Activated CD4-positive, alpha-beta T cell treated with anti-CD3 and anti-CD28 coated beads for 36 hours (primary cell): ENCODE results near the gene CD180. TPM values are rescaled to one million over a fixed set of nuclear protein-coding genes. Genes with fewer than 3 reads are reported as not detected.

Experiments
- ATAC-seq: fragments of 200-7000 bp; cut with Tn5 transposase; one replicate; pipeline ENCODE4 v1.10.0; 2021; ENCODE audit warnings: mild to moderate bottlenecking, moderate library complexity
- CTCF ChIA-PET: fragments of 350-600 bp; sonication (Branson Sonifier 250); formaldehyde crosslinking; loops from one replicate; lab custom pipeline; 2021; ENCODE audit warnings: antibody characterized with exemption; lab: Charles Lee
- POLR2A ChIA-PET: fragments of 350-600 bp; sonication (Branson Sonifier 250); formaldehyde crosslinking; loops from one replicate; lab custom pipeline; 2021; ENCODE audit warnings: antibody characterized with exemption, inconsistent platforms; lab: Charles Lee
- DNase-seq: peaks from one replicate; pipeline ENCODE4 v3.0.0-alpha.2; 2020
- H3K27ac Mint-ChIP-seq: one replicate; pipeline ENCODE4 v1.8.0; 2021; ENCODE audit warnings: mixed read lengths
- H3K27me3 Mint-ChIP-seq: one replicate; pipeline ENCODE4 v1.8.0; 2021; ENCODE audit warnings: mixed read lengths
- H3K36me3 Mint-ChIP-seq: one replicate; pipeline ENCODE4 v1.8.0; 2021; ENCODE audit warnings: low read depth, mixed read lengths
- H3K4me1 Mint-ChIP-seq: one replicate; pipeline ENCODE4 v1.8.0; 2021; ENCODE audit warnings: mixed read lengths
- H3K4me3 Mint-ChIP-seq: one replicate; pipeline ENCODE4 v1.8.0; 2021; ENCODE audit warnings: mild to moderate bottlenecking, moderate library complexity, mixed read lengths
- H3K9me3 Mint-ChIP-seq: one replicate; pipeline ENCODE4 v1.8.0; 2021; ENCODE audit warnings: low read depth, mixed read lengths
- intact Hi-C, 2 experiments: fragments of 100-400 bp; cut with DNase I in 1 of 2; cut with micrococcal nuclease in 1 of 2; formaldehyde crosslinking; loops; one replicate each; pipeline versions ENCODE4 v1.14.2 to v1.15.1; 2022 to 2024; cut with DNase I, micrococcal nuclease
- total RNA-seq, 2 experiments: library from RNA; stranded (reverse); gene quantifications; one replicate each; pipeline ENCODE4 v1.2.3, GENCODE V29; 2021

CD180 gene
- total RNA-seq, 2 experiments from 2014 or later = 0.12 TPM; not detected in 1

DNA sequence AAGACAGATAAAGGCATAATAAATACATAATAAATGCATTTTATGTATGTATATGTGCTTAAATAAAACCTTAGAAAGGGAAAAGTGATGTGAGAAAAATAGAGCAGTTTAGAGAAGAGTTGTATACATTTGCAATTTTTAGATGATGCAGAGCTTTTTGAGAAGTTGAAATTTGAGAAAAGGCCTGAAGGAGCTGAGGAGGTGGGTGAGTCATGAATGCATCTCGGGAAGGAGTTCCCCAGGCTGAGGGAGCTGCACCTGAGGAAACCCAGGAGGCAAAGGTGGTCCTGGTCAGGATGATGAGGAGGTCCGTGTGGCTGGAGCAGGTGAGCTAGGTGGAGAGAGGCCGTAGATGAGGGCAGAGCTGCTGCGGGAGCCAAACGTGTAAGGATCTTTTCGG lies 17.4 kb upstream of the CD180 start:
- peak overlapping the region; percentile 35 for H3K27ac Mint-ChIP-seq
- H3K4me3 Mint-ChIP-seq = no peak overlapping the region
- no peaks in the 10 kb centered on the region for H3K9me3 Mint-ChIP-seq
- intact Hi-C loops = no loop called here
- peaks cover 52% of the 10 kb centered on the region for H3K4me1 Mint-ChIP-seq
- ATAC-seq (no peak), DNase-seq (no peak)
- H3K27me3 Mint-ChIP-seq = no peaks in the 10 kb centered on the region
- H3K36me3 Mint-ChIP-seq = no peaks in the 10 kb centered on the region
- ChIA-PET CTCF (interaction anchor here (0.7 to 2.8 kb wide), 7 partner anchors 33 to 1472 kb away, joined by 3 to 9 read pairs (median 3); no protein-coding TSS in a partner anchor), POLR2A (no interaction called here)

DNA sequence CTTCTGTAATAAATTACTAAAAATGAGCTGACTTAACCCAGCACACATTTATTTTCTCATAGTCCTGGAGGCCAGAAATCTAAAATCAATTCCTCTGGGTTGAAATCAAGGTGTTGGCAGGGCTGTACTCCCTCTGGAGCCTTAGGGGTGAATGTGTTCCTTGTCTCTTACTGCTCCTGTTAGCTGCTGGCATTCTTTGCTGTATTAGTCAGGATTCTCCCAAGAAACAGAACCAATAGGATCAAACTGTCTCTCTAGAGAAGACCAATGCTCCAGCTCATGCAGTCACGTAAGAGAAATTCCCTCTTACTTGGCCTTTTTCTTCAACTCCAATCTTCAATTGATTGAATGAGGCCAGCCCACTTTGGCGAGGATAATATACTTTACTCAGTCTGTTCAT lies 15.3 kb upstream of the CD180 start:
- ChIA-PET POLR2A (no interaction called here), CTCF (interaction anchor here (1.8 to 14.2 kb wide), 2 partner anchors 35 to 50 kb away, joined by 4 to 276 read pairs; no protein-coding TSS in a partner anchor)
- peak overlapping the region; percentile 2 for H3K27ac Mint-ChIP-seq
- H3K36me3 Mint-ChIP-seq = no peaks in the 10 kb centered on the region
- no peak for DNase-seq
- intact Hi-C loops = no loop called here
- H3K4me3 Mint-ChIP-seq = no peak overlapping the region
- no peak for ATAC-seq
- H3K4me1 Mint-ChIP-seq = peaks cover 55% of the 10 kb centered on the region
- no peaks in the 10 kb centered on the region for H3K9me3 Mint-ChIP-seq
- H3K27me3 Mint-ChIP-seq = no peaks in the 10 kb centered on the region

DNA sequence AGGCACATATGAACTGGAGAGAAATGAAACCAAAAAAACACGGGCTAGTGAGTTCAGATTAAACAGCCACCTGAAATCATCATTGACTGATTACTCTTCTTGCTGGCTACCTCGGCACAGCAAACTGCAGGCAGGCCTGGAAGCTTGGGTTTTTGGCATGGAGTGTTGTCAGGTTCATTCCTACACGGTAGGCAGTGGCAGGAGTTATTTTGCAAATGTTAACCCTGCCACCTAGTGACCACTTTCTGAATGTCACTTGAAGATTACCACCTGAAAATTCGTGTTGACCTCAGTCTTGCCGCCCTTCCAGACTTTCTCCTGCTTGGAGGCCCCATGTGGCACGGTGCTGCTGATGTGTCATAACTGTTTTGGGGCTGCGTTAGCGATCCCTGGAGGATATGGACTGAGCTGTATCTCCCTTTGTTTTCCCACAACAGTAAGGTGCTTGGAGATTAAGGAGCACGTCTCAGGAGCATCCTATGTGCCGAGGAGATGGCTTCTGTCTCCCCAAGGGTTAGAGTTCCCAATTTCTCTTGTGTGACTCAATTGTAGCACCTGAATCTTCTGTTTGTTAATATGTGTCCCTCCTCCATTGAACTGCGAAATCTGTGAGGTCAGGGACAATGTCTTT lies 12.7 kb upstream of the CD180 start:
- intact Hi-C loops = loop anchor here (1.0 to 10.0 kb wide), 8 partner anchors 43 to 1226 kb away; no protein-coding TSS in a partner anchor
- Mint-ChIP-seq H3K27ac (peak overlapping the region; percentile 76), H3K9me3 (no peaks in the 10 kb centered on the region), H3K4me3 (no peak overlapping the region), H3K4me1 (peaks cover 56% of the 10 kb centered on the region), H3K36me3 (peaks cover 3% of the 10 kb centered on the region), H3K27me3 (no peaks in the 10 kb centered on the region)
- POLR2A ChIA-PET = no interaction called here
- CTCF ChIA-PET = interaction anchor here (0.6 to 14.2 kb wide), 14 partner anchors 12 to 389 kb away, joined by 3 to 276 read pairs (median 3); no protein-coding TSS in a partner anchor
- ATAC-seq (peak; percentile 39), DNase-seq (peak; percentile 71)

DNA sequence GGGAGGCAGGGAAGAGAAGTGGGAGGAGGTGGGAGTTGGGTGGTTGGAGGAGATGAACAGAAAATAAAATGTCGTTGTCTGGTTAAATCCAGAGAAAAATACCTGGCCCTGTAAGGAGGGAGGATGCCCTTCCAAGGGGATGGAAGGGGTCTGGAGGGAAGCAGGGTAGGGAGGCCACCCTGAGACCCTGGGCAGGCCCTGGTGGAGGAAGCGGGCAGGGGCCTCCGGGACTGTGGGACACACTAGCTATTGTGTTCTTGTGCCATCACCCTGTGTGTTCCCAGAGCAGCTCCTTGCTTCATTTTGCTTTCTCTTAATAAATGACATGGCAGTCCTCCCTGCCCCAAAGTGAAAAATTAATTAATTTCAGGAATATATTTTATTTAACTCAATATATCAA lies 11.8 kb upstream of the CD180 start:
- ChIA-PET POLR2A (no interaction called here), CTCF (interaction anchor here (0.6 to 14.2 kb wide), 13 partner anchors 9 to 1030 kb away, joined by 3 to 276 read pairs (median 5); no protein-coding TSS in a partner anchor)
- intact Hi-C loops = loop anchor here in 1 of 2 experiments (5.0 to 10.0 kb wide), 3 partner anchors 901 to 1226 kb away; no protein-coding TSS in a partner anchor
- DNase-seq (no peak), ATAC-seq (no peak)
- no peaks in the 10 kb centered on the region for H3K9me3 Mint-ChIP-seq
- H3K36me3 Mint-ChIP-seq = peaks cover 3% of the 10 kb centered on the region
- H3K27ac Mint-ChIP-seq = peak overlapping the region; percentile 74
- peaks cover 60% of the 10 kb centered on the region for H3K4me1 Mint-ChIP-seq
- H3K4me3 Mint-ChIP-seq = no peak overlapping the region
- no peaks in the 10 kb centered on the region for H3K27me3 Mint-ChIP-seq

DNA sequence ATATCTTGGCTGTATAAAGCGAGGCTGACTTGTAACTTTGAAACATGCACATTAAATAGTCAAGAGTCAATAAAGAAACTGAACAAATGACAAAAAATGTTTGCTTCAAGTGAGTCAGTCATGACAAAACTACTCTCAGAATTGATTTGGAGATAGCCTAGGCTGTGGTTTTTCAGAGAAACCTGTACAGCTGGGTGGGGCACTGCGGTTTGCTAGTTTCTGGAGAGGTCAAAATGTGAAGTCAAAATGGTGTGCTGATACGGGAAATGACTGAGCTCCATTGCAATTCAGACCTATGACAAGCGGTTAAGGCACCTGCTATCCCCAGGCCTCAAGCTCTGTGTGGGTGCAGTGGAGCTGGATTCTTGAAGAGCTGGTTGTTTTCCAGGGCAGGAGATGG lies 10.3 kb upstream of the CD180 start:
- DNase-seq (peak; percentile 95), ATAC-seq (peak; percentile 85)
- no peaks in the 10 kb centered on the region for H3K9me3 Mint-ChIP-seq
- H3K27ac Mint-ChIP-seq = peak overlapping the region; percentile 81
- intact Hi-C loops = loop anchor here (1.0 to 10.0 kb wide), 9 partner anchors 142 to 1228 kb away; no protein-coding TSS in a partner anchor
- H3K4me1 Mint-ChIP-seq = peaks cover 72% of the 10 kb centered on the region
- peak overlapping the region; percentile 46 for H3K4me3 Mint-ChIP-seq
- POLR2A ChIA-PET = interaction anchor here (0.6 to 1.3 kb wide), 6 partner anchors 39 to 1009 kb away, joined by 3 to 6 read pairs (median 4); partner anchors contain the start of gene PIK3R1
- peaks cover 3% of the 10 kb centered on the region for H3K36me3 Mint-ChIP-seq
- CTCF ChIA-PET = interaction anchor here (0.6 to 14.2 kb wide), 9 partner anchors 10 to 1236 kb away, joined by 3 to 276 read pairs (median 6); no protein-coding TSS in a partner anchor
- H3K27me3 Mint-ChIP-seq = no peaks in the 10 kb centered on the region

DNA sequence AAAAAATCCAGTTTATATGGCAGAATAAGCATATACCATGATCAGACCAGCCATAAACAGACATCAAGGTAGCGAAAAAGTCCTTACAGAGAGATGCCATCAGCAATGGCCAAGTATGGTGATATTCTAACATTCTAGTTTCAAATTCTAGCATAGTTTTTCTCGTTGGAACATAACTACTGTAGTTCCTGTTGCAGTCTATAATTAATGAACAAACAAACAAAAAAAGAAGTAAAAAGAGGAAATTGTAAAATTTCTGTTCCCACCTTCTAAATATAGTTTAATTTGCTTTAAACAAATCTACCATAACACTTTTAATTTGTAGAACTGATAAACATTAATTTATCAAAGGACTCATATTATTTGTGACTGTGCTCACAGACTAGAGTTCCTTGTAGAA lies 9.9 kb upstream of the CD180 start:
- ATAC-seq (no peak), DNase-seq (no peak)
- ChIA-PET POLR2A (interaction anchor here (1.0 to 1.3 kb wide), 4 partner anchors 39 to 202 kb away, joined by 3 to 6 read pairs (median 4); no protein-coding TSS in a partner anchor), CTCF (interaction anchor here (0.6 to 14.2 kb wide), 8 partner anchors 11 to 1237 kb away, joined by 3 to 276 read pairs (median 6); no protein-coding TSS in a partner anchor)
- no peaks in the 10 kb centered on the region for H3K27me3 Mint-ChIP-seq
- peak overlapping the region; percentile 46 for H3K4me3 Mint-ChIP-seq
- peaks cover 76% of the 10 kb centered on the region for H3K4me1 Mint-ChIP-seq
- peak overlapping the region; percentile 81 for H3K27ac Mint-ChIP-seq
- intact Hi-C loops = loop anchor here (1.0 to 10.0 kb wide), 7 partner anchors 202 to 1228 kb away; no protein-coding TSS in a partner anchor
- peaks cover 3% of the 10 kb centered on the region for H3K36me3 Mint-ChIP-seq
- peaks cover 1% of the 10 kb centered on the region for H3K9me3 Mint-ChIP-seq

DNA sequence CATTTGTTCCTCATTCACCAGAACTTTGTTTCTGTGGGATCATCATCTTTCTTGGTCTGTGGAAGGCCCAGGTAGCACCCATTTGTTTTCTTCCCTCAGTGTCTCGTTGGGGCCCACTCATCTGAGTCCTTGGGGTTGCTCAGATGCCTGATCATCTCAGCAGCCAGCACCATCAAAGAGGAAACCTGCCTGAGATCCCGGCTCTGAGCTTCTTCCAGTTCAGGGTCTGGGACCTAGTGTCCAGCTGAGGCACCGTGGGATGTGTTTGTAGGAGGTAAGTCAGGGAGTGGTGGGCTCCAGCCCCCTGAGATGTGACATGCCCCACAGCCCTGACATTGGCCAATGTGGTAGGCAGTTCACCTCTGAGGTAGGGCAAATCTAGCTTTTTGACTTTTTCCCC lies 9.4 kb upstream of the CD180 start:
- H3K27me3 Mint-ChIP-seq = no peaks in the 10 kb centered on the region
- H3K4me3 Mint-ChIP-seq = peak overlapping the region; percentile 28
- POLR2A ChIA-PET = interaction anchor here (0.5 to 1.3 kb wide), 3 partner anchors 38 to 1225 kb away, joined by 3 to 4 read pairs (median 3); no protein-coding TSS in a partner anchor
- H3K36me3 Mint-ChIP-seq = peaks cover 3% of the 10 kb centered on the region
- peaks cover 5% of the 10 kb centered on the region for H3K9me3 Mint-ChIP-seq
- ATAC-seq (no peak), DNase-seq (no peak)
- CTCF ChIA-PET = interaction anchor here (0.8 to 14.2 kb wide), 4 partner anchors 41 to 218 kb away, joined by 3 to 276 read pairs (median 7); no protein-coding TSS in a partner anchor
- intact Hi-C loops = loop anchor here (1.0 to 10.0 kb wide), 7 partner anchors 201 to 1229 kb away; no protein-coding TSS in a partner anchor
- H3K27ac Mint-ChIP-seq = peak overlapping the region; percentile 81
- peaks cover 79% of the 10 kb centered on the region for H3K4me1 Mint-ChIP-seq

DNA sequence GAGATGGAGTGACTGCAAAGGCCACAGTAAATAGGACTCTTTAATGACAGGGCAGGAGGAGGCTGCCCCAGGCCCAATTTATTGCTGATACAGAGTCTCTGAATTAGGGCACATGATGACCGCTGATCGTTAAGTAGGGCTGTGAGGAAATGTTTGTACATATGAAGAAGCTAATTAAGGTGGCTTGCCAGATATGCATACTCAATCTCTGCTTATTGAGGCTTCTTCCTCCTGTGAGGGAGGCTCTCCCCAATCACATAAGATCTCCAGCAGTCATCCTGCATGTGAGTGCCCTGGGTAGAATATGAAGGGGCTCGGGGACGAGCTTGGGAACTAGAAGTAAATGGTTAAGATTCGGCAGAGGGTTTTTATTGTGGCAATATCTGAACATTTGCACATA lies 8.2 kb upstream of the CD180 start:
- intact Hi-C loops = loop anchor here in 1 of 2 experiments (5.0 to 10.0 kb wide), 3 partner anchors 898 to 1230 kb away; no protein-coding TSS in a partner anchor
- Mint-ChIP-seq H3K4me3 (no peak overlapping the region), H3K4me1 (peaks cover 79% of the 10 kb centered on the region), H3K36me3 (peaks cover 3% of the 10 kb centered on the region), H3K27me3 (no peaks in the 10 kb centered on the region), H3K27ac (peak overlapping the region; percentile 87), H3K9me3 (peaks cover 5% of the 10 kb centered on the region)
- DNase-seq (no peak), ATAC-seq (no peak)
- ChIA-PET CTCF (interaction anchor here (1.6 to 14.2 kb wide), 2 partner anchors 42 to 43 kb away, joined by 4 to 276 read pairs; no protein-coding TSS in a partner anchor), POLR2A (no interaction called here)

DNA sequence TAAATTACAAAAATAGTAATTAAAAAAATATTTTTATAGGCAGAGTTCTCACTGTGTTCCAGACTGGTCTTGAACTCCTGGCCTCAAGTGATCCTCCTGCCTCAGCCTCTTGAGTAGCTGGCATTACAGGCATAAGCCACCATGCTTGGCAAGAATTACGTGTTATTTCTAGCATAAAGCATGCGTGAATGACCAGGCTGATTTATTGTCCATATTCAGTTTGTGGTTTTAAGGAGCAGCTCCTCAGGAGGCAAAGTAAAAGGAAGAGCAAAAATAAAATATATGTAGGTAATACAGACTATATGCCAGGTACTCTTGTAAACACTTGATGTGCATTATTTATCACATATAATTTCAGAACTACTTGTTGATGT lies 7.1 kb upstream of the CD180 start:
- DNase-seq = no peak
- H3K27ac Mint-ChIP-seq = peak overlapping the region; percentile 51
- POLR2A ChIA-PET = interaction anchor here (0.6 kb wide), 1 partner anchor 36 kb away, joined by 4 read pairs; no protein-coding TSS in a partner anchor
- no peaks in the 10 kb centered on the region for H3K27me3 Mint-ChIP-seq
- H3K4me1 Mint-ChIP-seq = peaks cover 77% of the 10 kb centered on the region
- H3K36me3 Mint-ChIP-seq = peaks cover 11% of the 10 kb centered on the region
- intact Hi-C loops = loop anchor here in 1 of 2 experiments (10.0 kb wide), 1 partner anchor 1231 kb away; no protein-coding TSS in a partner anchor
- no peak for ATAC-seq
- H3K4me3 Mint-ChIP-seq = no peak overlapping the region
- H3K9me3 Mint-ChIP-seq = peaks cover 10% of the 10 kb centered on the region
- CTCF ChIA-PET = interaction anchor here (0.6 to 14.2 kb wide), 3 partner anchors 42 to 1284 kb away, joined by 3 to 276 read pairs (median 4); no protein-coding TSS in a partner anchor

DNA sequence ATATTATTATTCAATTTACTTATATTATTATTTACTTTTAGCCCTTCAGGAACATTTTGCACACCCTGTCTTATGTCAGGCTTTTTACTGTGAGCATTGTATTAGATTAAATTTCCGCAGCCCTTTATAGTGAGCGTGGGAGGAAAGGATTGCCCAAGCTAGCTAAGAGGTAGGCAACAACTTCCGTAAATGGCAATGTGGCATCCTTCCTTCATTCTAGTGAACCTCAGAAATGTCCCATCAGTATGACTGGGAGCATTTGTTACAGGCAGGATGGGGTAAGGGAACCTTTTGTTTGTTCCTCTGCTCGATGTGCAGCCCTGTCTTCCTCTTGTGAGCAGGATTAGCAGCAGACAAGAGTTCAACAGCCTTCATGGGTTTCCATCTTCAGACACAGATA lies 6.2 kb upstream of the CD180 start:
- peak; percentile 32 for DNase-seq
- peak overlapping the region; percentile 80 for H3K27ac Mint-ChIP-seq
- ChIA-PET CTCF (interaction anchor here (1.2 to 14.2 kb wide), 3 partner anchors 14 to 388 kb away, joined by 3 to 276 read pairs (median 4); no protein-coding TSS in a partner anchor), POLR2A (no interaction called here)
- H3K4me1 Mint-ChIP-seq = peaks cover 77% of the 10 kb centered on the region
- H3K9me3 Mint-ChIP-seq = peaks cover 13% of the 10 kb centered on the region
- no peaks in the 10 kb centered on the region for H3K27me3 Mint-ChIP-seq
- intact Hi-C loops = loop anchor here in 1 of 2 experiments (10.0 kb wide), 1 partner anchor 1232 kb away; no protein-coding TSS in a partner anchor
- ATAC-seq = no peak
- H3K4me3 Mint-ChIP-seq = no peak overlapping the region
- peaks cover 12% of the 10 kb centered on the region for H3K36me3 Mint-ChIP-seq
